ENCODE data around the gene APOH. TPM values are rescaled to one million over a fixed set of nuclear protein-coding genes. Genes with fewer than 3 reads are reported as not detected.

APOH gene
- total and polyA plus RNA-seq, 2 of the 13 experiments (the other 11 are each of a cell fraction or from before 2014, with no cell fraction given), result 4,846 to 5,748 TPM

GRCh38 chr17:66228887-66229782 lies at the start of gene APOH (continued):
- TF ChIP-seq EHMT2 (IDR thresholded peaks at IDR 0.05; ENCODE audit: borderline replicate concordance, low read depth, low read length) (peak; percentile 25; the same call in 1 of the 2 replicates), ATAD3A (CRISPR knock-in tag; IDR thresholded peaks at IDR 0.05) (no peak), PTBP1 (IDR thresholded peaks at IDR 0.05; ENCODE audit: low read depth, low read length, poor library complexity, severe bottlenecking) (no peak), GRHL1 (CRISPR knock-in tag; conservative IDR thresholded peaks at IDR 0.05) (no peak), ZFP37 (CRISPR knock-in tag; IDR thresholded peaks at IDR 0.05; ENCODE audit: borderline replicate concordance) (no peak), ZNF512B (CRISPR knock-in tag; IDR thresholded peaks at IDR 0.05; ENCODE audit: borderline replicate concordance) (no peak), PLSCR1 (CRISPR knock-in tag; IDR thresholded peaks at IDR 0.05; ENCODE audit: borderline replicate concordance) (no peak), RORA (CRISPR knock-in tag; IDR thresholded peaks at IDR 0.05) (peak; percentile 88; the same call in 1 of the 2 replicates), ZMYM3 (CRISPR knock-in tag; IDR thresholded peaks at IDR 0.05) (peak; percentile 81), KDM1A (CRISPR knock-in tag; IDR thresholded peaks at IDR 0.05) (peak; percentile 66; the same call in 1 of the 2 replicates), ZNF20 (CRISPR knock-in tag; IDR thresholded peaks at IDR 0.05) (no peak), ZNF687 (CRISPR knock-in tag; IDR thresholded peaks at IDR 0.05) (peak; percentile 66), ZC3H13 (CRISPR knock-in tag; IDR thresholded peaks at IDR 0.05) (no peak), FLYWCH1 (CRISPR knock-in tag; IDR thresholded peaks at IDR 0.05) (no peak), JUND (CRISPR knock-in tag; IDR thresholded peaks at IDR 0.05) (peak; percentile 88), ZNF878 (CRISPR knock-in tag; IDR thresholded peaks at IDR 0.05) (peak; percentile 66; the same call in 1 of the 2 replicates), NFE2L1 (CRISPR knock-in tag; IDR thresholded peaks at IDR 0.05; ENCODE audit: borderline replicate concordance) (no peak)

Measured in HepG2 (cell line).